ENCODE data around the gene TMEM213.

- no peak for TF ChIP-seq RAD21 (IDR thresholded peaks at IDR 0.05 in 1 of 2, conservative IDR thresholded peaks at IDR 0.05 in 1 of 2; ENCODE audit: low read depth in 2 of 2, low read length in 2 of 2)
- TF ChIP-seq EZH2 (IDR thresholded peaks at IDR 0.05; ENCODE audit: low read depth, low read length, severe bottlenecking), result no peak
- TF ChIP-seq CREB1 (IDR thresholded peaks at IDR 0.05), result no peak
- TF ChIP-seq SIN3A (conservative IDR thresholded peaks at IDR 0.05 in 1 of 2, IDR thresholded peaks at IDR 0.05 in 1 of 2; ENCODE audit: low read depth in 1 of 2, low read length in 2 of 2), result no peak
- TF ChIP-seq JUND (IDR thresholded peaks at IDR 0.05; ENCODE audit: low read length), result no peak
- no peak for TF ChIP-seq HDAC6 (IDR thresholded peaks at IDR 0.05; ENCODE audit: low read depth, low read length)
- TF ChIP-seq TCF12 (IDR thresholded peaks at IDR 0.05; ENCODE audit: low read depth, low read length), result no peak
- TF ChIP-seq CTCF (IDR thresholded peaks at IDR 0.05; ENCODE audit: control extremely low read depth in 1 of 3, insufficient read depth in 1 of 3, low read depth in 1 of 3, low read length in 3 of 3), result no peak
- TF ChIP-seq TEAD4 (IDR thresholded peaks at IDR 0.05; ENCODE audit: low read depth, low read length), result no peak
- no peak for TF ChIP-seq CHD1 (IDR thresholded peaks at IDR 0.05; ENCODE audit: low read depth, low read length)
- TF ChIP-seq NRF1 (IDR thresholded peaks at IDR 0.05; ENCODE audit: low read depth, low read length), result no peak
- TF ChIP-seq SRF (IDR thresholded peaks at IDR 0.05; ENCODE audit: low read depth, low read length), result no peak
Observed at GRCh38 chr7:138809346-138809745, 11.6 kb downstream of the TMEM213 start.

Data from H1 (cell line).